Liver (tissue), 9 donors: Measurements from ENCODE around the gene C19orf47. TPM values are rescaled to one million over a fixed set of nuclear protein-coding genes. Genes with fewer than 3 reads are reported as not detected.
A peak's percentile ranks its signal among the peaks of the same experiment; 100 is the strongest.

Experiments
- DNase-seq: peaks from one replicate; pipeline ENCODE4 v3.0.0-alpha.2; 2017; ENCODE audit warnings: low spot score
- H3K27ac ChIP-seq, 2 donors: one replicate each; pipeline ENCODE4 v1.7.0; 2013; ENCODE audit warnings: inconsistent platforms in 2 of 2, low read length in 2 of 2, control low read depth in 1 of 2, low read depth in 1 of 2, mild to moderate bottlenecking in 1 of 2
- H3K27me3 ChIP-seq, 4 donors: one replicate each; pipeline versions ENCODE4 v1.6.1 to v1.7.0; 2013; ENCODE audit warnings: low read length in 3 of 4, inconsistent platforms in 1 of 4, mild to moderate bottlenecking in 1 of 4, moderate library complexity in 1 of 4; ENCODE audit not compliant: control insufficient read depth in 4 of 4, insufficient read depth in 4 of 4
- H3K36me3 ChIP-seq, 4 donors: one replicate each; pipeline versions ENCODE4 v1.6.1 to v1.7.0; 2013; ENCODE audit warnings: low read length in 3 of 4, mild to moderate bottlenecking in 3 of 4, low read depth in 1 of 4, moderate library complexity in 1 of 4; ENCODE audit not compliant: control insufficient read depth in 4 of 4, insufficient read depth in 3 of 4
- H3K4me1 ChIP-seq, 4 donors: one replicate each; pipeline versions ENCODE4 v1.6.1 to v1.7.0; 2013; ENCODE audit warnings: low read length in 3 of 4, mild to moderate bottlenecking in 3 of 4, moderate library complexity in 1 of 4; ENCODE audit not compliant: control insufficient read depth in 4 of 4, insufficient read depth in 4 of 4
- H3K4me3 ChIP-seq, 3 donors: one replicate each; pipeline versions ENCODE4 v1.6.1 to v1.7.0; 2013; ENCODE audit warnings: low read length in 3 of 3, control low read depth in 1 of 3, low read depth in 1 of 3, mild to moderate bottlenecking in 1 of 3
- H3K9ac ChIP-seq, 2 donors: one replicate each; pipeline ENCODE4 v1.7.0; 2013; ENCODE audit warnings: low read length in 2 of 2, mild to moderate bottlenecking in 2 of 2, moderate library complexity in 2 of 2, control low read depth in 1 of 2, low read depth in 1 of 2
- H3K9me3 ChIP-seq, 4 donors: one replicate each; pipeline versions ENCODE4 v1.6.1 to v1.7.0; 2013; ENCODE audit warnings: low read length in 3 of 4; ENCODE audit not compliant: control insufficient read depth in 4 of 4
- ATF3 ChIP-seq: IDR thresholded peaks from 2 replicates; pipeline ENCODE4 v1.6.1; 2016; ENCODE audit warnings: antibody characterized with exemption
- CTCF ChIP-seq: fragments of 150-350 bp; IDR thresholded peaks from 2 replicates; pipeline ENCODE4 v1.5.1; 2017; ENCODE audit warnings: improper control_type of control experiment, low read depth, low read length; ENCODE audit not compliant: missing input control
- EGR1 ChIP-seq, 2 donors: IDR thresholded peaks; 2 replicates each; pipeline ENCODE4 v1.6.1; 2016 to 2018; ENCODE audit warnings: antibody characterized with exemption in 2 of 2, low read depth in 2 of 2
- FOXA1 ChIP-seq: IDR thresholded peaks from 2 replicates; pipeline ENCODE4 v1.6.1; 2016; ENCODE audit warnings: antibody characterized with exemption
- FOXA2 ChIP-seq: IDR thresholded peaks from 2 replicates; pipeline ENCODE4 v1.6.1; 2016; ENCODE audit warnings: antibody characterized with exemption
- GABPA ChIP-seq, 2 donors: IDR thresholded peaks in 1 of 2; conservative IDR thresholded peaks in 1 of 2; 2 replicates each; pipeline ENCODE4 v1.6.1; 2016; ENCODE audit warnings: antibody characterized with exemption in 2 of 2, mild to moderate bottlenecking in 1 of 2, moderate library complexity in 1 of 2
- HNF4A ChIP-seq, 2 donors: conservative IDR thresholded peaks; 2 replicates each; pipeline ENCODE4 v1.6.1; 2016; ENCODE audit warnings: antibody characterized with exemption in 2 of 2, mild to moderate bottlenecking in 2 of 2
- HNF4G ChIP-seq: IDR thresholded peaks from 2 replicates; pipeline ENCODE4 v1.6.1; 2016; ENCODE audit warnings: antibody characterized with exemption
- JUND ChIP-seq, 2 donors: IDR thresholded peaks; 2 replicates each; pipeline ENCODE4 v1.6.1; 2016; ENCODE audit warnings: antibody characterized with exemption in 2 of 2
- NR2F2 ChIP-seq: IDR thresholded peaks from 2 replicates; pipeline ENCODE4 v1.6.1; 2016; ENCODE audit warnings: antibody characterized with exemption
- RAD21 ChIP-seq, 2 donors: IDR thresholded peaks; 2 replicates each; pipeline ENCODE4 v1.6.1; 2016; ENCODE audit warnings: antibody characterized with exemption in 2 of 2, mild to moderate bottlenecking in 2 of 2
- REST ChIP-seq: IDR thresholded peaks from 2 replicates; pipeline ENCODE4 v1.6.1; 2016; ENCODE audit warnings: antibody characterized with exemption, mild to moderate bottlenecking
- RXRA ChIP-seq, 2 donors: IDR thresholded peaks; 2 replicates each; pipeline ENCODE4 v1.6.1; 2017 to 2018; ENCODE audit warnings: antibody characterized with exemption in 2 of 2, mild to moderate bottlenecking in 1 of 2
- SP1 ChIP-seq: IDR thresholded peaks from 2 replicates; pipeline ENCODE4 v1.6.1; 2018; ENCODE audit warnings: antibody characterized with exemption, mild to moderate bottlenecking
- TAF1 ChIP-seq: conservative IDR thresholded peaks from 2 replicates; pipeline ENCODE4 v1.6.1; 2016; ENCODE audit warnings: antibody characterized with exemption, mild to moderate bottlenecking
- YY1 ChIP-seq: IDR thresholded peaks from 2 replicates; pipeline ENCODE4 v1.6.1; 2016; ENCODE audit warnings: antibody characterized with exemption, mild to moderate bottlenecking
- WGBS: extraction: QIAGEN DNeasy Blood & Tissue Kit; methylation state at CpG from one replicate; pipeline ENCODE4 v1.1.7; 2013; 5-methylcytosine and 5-hydroxymethylcytosine counted together
- polyA plus RNA-seq, 2 donors: library from polyadenylated mRNA; stranded (reverse) in 1 of 2; unstranded in 1 of 2; fragments of 200-250 nt in 1 of 2; fragments of >200 nt in 1 of 2; fragmentation: Nextera tagmentation in 1 of 2; extraction: Ambion mirVana in 1 of 2; gene quantifications; one replicate each; pipeline versions ENCODE4 v1.2.1 to v1.2.3, GENCODE V29; 2013 to 2015
- total RNA-seq, 2 donors: library from RNA; depleted of rRNA; stranded (reverse); fragments of >200 nt; gene quantifications; one replicate each; pipeline ENCODE4 v1.2.3, GENCODE V29; 2014
- TF ChIP-seq, protein P1 (sequence below): IDR thresholded peaks from 2 replicates; pipeline ENCODE4 v1.6.1; 2016; ENCODE audit warnings: antibody characterized with exemption
- TF ChIP-seq, protein P2 (sequence below): IDR thresholded peaks from 2 replicates; pipeline ENCODE4 v1.6.1; 2016; ENCODE audit warnings: antibody characterized with exemption
- donor health status: healthy.
- donor health status: healthy.
- donor health status: healthy.
- donor health status: healthy.
- donor health status: healthy.

The C19orf47 gene
- total and polyA plus RNA-seq, 4 donors: 3.9 to 6.0 (median 5.0) TPM

GRCh38 chr19:40282209-40282580 is 66.0 kb downstream of the C19orf47 start:
- Histone ChIP-seq H3K27ac (peak overlapping the region; percentile 92 to 93), H3K9ac (no peak overlapping the region), H3K27me3 (no peaks in the 10 kb centered on the region), H3K36me3 (no peaks in the 10 kb centered on the region), H3K4me3 (no peak overlapping the region), H3K9me3 (no peaks in the 10 kb centered on the region), H3K4me1 (peaks cover 37 to 76% (median 67%) of the 10 kb centered on the region in 4 donors)
- TF ChIP-seq REST: no peak
- no peak for TF ChIP-seq YY1
- no peak for TF ChIP-seq SP1
- TF ChIP-seq, protein P1, sequence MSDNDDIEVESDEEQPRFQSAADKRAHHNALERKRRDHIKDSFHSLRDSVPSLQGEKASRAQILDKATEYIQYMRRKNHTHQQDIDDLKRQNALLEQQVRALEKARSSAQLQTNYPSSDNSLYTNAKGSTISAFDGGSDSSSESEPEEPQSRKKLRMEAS: no peak
- TF ChIP-seq HNF4A (conservative IDR thresholded peaks at IDR 0.05): no peak
- no peak for TF ChIP-seq RAD21 (IDR thresholded peaks at IDR 0.05)
- TF ChIP-seq RXRA (IDR thresholded peaks at IDR 0.05): no peak
- TF ChIP-seq, protein P2, sequence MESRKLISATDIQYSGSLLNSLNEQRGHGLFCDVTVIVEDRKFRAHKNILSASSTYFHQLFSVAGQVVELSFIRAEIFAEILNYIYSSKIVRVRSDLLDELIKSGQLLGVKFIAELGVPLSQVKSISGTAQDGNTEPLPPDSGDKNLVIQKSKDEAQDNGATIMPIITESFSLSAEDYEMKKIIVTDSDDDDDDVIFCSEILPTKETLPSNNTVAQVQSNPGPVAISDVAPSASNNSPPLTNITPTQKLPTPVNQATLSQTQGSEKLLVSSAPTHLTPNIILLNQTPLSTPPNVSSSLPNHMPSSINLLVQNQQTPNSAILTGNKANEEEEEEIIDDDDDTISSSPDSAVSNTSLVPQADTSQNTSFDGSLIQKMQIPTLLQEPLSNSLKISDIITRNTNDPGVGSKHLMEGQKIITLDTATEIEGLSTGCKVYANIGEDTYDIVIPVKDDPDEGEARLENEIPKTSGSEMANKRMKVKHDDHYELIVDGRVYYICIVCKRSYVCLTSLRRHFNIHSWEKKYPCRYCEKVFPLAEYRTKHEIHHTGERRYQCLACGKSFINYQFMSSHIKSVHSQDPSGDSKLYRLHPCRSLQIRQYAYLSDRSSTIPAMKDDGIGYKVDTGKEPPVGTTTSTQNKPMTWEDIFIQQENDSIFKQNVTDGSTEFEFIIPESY: no peak
- TF ChIP-seq NR2F2: no peak
- TF ChIP-seq TAF1: no peak
- no peak for TF ChIP-seq JUND (IDR thresholded peaks at IDR 0.05)
- no peak for TF ChIP-seq HNF4G
- no peak for TF ChIP-seq FOXA2
- TF ChIP-seq EGR1 (IDR thresholded peaks at IDR 0.05; ENCODE audit: low read depth in 2 of 2): no peak
- TF ChIP-seq GABPA (IDR thresholded peaks at IDR 0.05 in 1 of 2, conservative IDR thresholded peaks at IDR 0.05 in 1 of 2): no peak
- no peak for TF ChIP-seq ATF3
- no peak for TF ChIP-seq CTCF
- no peak for TF ChIP-seq FOXA1
- DNase-seq: no peak
- WGBS: 92% methylated on average over 6 of the region's 6 CpGs
